Pancreas (tissue), 10 donors: ENCODE measurements around the gene SPINK7. TPM values are rescaled to one million over a fixed set of nuclear protein-coding genes. Genes with fewer than 3 reads are reported as not detected.

Experiments
- ATAC-seq, 4 donors: fragments of 200-7000 bp; cut with Tn5 transposase; one replicate each; pipeline versions ENCODE4 v1.8.0 to v1.9.1; 2020; ENCODE audit warnings: mild to moderate bottlenecking in 4 of 4, moderate library complexity in 4 of 4
- DNase-seq, 6 donors: peaks; one replicate each; pipeline ENCODE4 v3.0.0-alpha.2; 2020
- FAIRE-seq: peaks from 2 replicates; lab custom pipeline; 2012; peaks lifted over from hg19 to GRCh38; lab: Jason Lieb, UNC
- H3K27ac ChIP-seq, 4 donors: fragments of 200-600 bp; sonication (generic); 1 replicate in 3 of 4; 2 replicates in 1 of 4; pipeline versions ENCODE4 v1.5.0 to v1.8.0; 2020
- H3K27me3 ChIP-seq, 4 donors: fragments of 200-600 bp; one replicate each; pipeline ENCODE4 v1.8.0; 2021
- H3K36me3 ChIP-seq, 3 donors: fragments of 200-600 bp; sonication (generic) in 1 of 3; one replicate each; pipeline versions ENCODE4 v1.5.0 to v1.8.0; 2020 to 2021
- H3K4me1 ChIP-seq, 3 donors: fragments of 200-600 bp; one replicate each; pipeline ENCODE4 v1.8.0; 2021
- H3K4me3 ChIP-seq, 4 donors: fragments of 200-600 bp; sonication (generic) in 2 of 4; one replicate each; pipeline versions ENCODE4 v1.5.0 to v1.8.0; 2020 to 2021
- H3K9me3 ChIP-seq, 4 donors: fragments of 200-600 bp; one replicate each; pipeline ENCODE4 v1.8.0; 2021
- WGBS, 2 donors: extraction: QIAGEN DNeasy Blood & Tissue Kit; methylation state at CpG; one replicate each; pipeline ENCODE4 v1.1.7; 2013; 5-methylcytosine and 5-hydroxymethylcytosine counted together
- intact Hi-C, 3 donors: fragments of 100-400 bp; cut with DNase I; formaldehyde crosslinking; loops; one replicate each; pipeline versions ENCODE4 v1.11.1 to v1.14.2; 2022
- polyA plus RNA-seq, 2 donors: library from polyadenylated mRNA; stranded (reverse); fragments of 200-250 nt; gene quantifications; one replicate each; pipeline ENCODE4 v1.2.3, GENCODE V29; 2013
- total RNA-seq, 6 donors: library from RNA; stranded (reverse); fragmentation: NEBNext Ultra II Directional in 4 of 6; extraction: Animal tissue kit (Norgen Biotek cat#: 25700) in 4 of 6; gene quantifications; one replicate each; pipeline versions ENCODE4 v1.2.1 to v1.2.4, GENCODE V29; 2021 to 2023
- TF ChIP-seq, protein P1 (sequence below), 4 donors: fragments of 200-600 bp; sonication (generic) in 3 of 4; IDR thresholded peaks; one replicate each; pipeline versions ENCODE4 v1.5.0 to v1.8.0; 2021; ENCODE audit warnings: antibody characterized with exemption in 4 of 4
- donor health status: healthy with polysubstance abuse.
- donor health status: DM: no; HTN: no; CAD: no; lungs with moderate emphysema.
- donor health status: DM: no; HTN: no; CAD: no.
- donor health status: control.
- donor health status: control.
- donor health status: Bipolar disorder and iron deficiency.
- donor health status: DM: yes; HTN: yes; CAD: no.
- donor health status: DM: no; HTN: no; CAD: no.
- donor health status: DM: no; HTN: no; CAD: no.
- donor health status: DM: yes; HTN: yes; CAD: no.

SPINK7 gene
- total and polyA plus RNA-seq, 8 donors: not detected

DNA sequence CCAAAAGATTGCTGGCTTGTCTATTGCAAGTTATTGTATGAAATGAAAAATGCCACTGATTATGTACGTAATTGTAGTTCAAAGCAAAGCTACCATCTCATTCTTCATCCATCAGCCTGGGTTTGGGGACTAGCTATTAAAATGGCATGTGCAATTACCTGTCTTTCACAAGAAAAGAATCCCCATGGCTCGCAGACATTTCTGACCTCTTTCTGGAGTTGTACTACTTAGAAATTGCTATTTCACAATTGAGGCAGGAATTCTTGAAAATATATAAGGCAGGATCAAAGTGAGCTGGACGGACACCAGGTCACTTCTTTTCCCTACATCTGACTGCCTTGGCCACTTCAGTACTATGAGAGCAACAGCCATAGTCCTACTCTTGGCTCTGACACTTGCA, 23.0 kb downstream of the SPINK7 start, which contains the start of gene SPINK9:
TSS of gene SPINK9 (plus strand) at position 301 of the 400 bp plus-strand sequence. CDS start at position 356, 55 bp downstream.
- FAIRE-seq: no peak
- intact Hi-C loops: no loop called here
- WGBS, 2 donors: 90 to 99% methylated on average over 3 of the region's 3 CpGs

DNA sequence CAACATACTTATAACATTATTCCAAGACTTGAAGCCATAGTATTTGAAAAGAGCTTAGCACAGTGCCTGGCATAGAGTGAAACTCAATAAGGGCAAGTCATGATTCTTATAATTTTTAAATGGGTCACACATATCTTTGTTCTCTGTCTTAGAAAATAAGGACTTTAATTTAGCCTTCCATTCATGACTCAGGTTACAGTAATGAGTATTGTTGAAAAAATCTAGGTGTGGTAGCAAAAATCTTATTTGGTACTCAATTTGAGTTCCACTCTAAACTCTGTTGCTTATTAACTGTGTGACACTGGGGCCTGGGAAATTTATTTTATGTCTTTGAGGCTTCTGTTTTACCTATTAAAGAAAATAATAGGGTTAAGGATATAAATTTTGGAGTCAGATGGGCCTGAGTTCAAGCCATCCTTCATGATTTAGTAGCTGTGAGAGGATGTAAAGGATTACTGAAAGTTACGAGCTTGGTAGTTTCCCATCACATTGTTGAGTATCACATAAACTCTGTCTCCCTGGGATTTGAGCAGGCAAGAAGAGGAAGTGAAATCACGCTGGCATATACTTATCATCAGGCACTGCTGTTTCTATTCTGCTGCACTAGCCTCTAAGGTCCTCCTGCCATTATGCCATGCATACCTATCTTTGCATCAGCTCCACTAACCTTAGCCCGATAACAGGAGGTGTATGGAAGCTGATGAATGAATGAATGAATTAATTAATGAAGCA, 24.6 kb downstream of the SPINK7 start:
- TF ChIP-seq, protein P1, sequence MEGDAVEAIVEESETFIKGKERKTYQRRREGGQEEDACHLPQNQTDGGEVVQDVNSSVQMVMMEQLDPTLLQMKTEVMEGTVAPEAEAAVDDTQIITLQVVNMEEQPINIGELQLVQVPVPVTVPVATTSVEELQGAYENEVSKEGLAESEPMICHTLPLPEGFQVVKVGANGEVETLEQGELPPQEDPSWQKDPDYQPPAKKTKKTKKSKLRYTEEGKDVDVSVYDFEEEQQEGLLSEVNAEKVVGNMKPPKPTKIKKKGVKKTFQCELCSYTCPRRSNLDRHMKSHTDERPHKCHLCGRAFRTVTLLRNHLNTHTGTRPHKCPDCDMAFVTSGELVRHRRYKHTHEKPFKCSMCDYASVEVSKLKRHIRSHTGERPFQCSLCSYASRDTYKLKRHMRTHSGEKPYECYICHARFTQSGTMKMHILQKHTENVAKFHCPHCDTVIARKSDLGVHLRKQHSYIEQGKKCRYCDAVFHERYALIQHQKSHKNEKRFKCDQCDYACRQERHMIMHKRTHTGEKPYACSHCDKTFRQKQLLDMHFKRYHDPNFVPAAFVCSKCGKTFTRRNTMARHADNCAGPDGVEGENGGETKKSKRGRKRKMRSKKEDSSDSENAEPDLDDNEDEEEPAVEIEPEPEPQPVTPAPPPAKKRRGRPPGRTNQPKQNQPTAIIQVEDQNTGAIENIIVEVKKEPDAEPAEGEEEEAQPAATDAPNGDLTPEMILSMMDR (IDR thresholded peaks at IDR 0.05): no peak
- ATAC-seq: no peak
- H3K27ac ChIP-seq: no peak overlapping the region
- no peaks in the 10 kb centered on the region for H3K36me3 ChIP-seq
- intact Hi-C loops: no loop called here
- no peak for DNase-seq
- no peak for FAIRE-seq
- H3K4me1 ChIP-seq: no peaks in the 10 kb centered on the region
- no peak overlapping the region for H3K4me3 ChIP-seq
- no peaks in the 10 kb centered on the region for H3K9me3 ChIP-seq
- WGBS, 2 donors: 89 to 95% methylated on average over 3 of the region's 3 CpGs
- no peaks in the 10 kb centered on the region for H3K27me3 ChIP-seq

More for the DNA sequence above, 23.0 kb downstream of the SPINK7 start, which contains the start of gene SPINK9:
- no peak within 1 kb of the TSS for H3K4me3 ChIP-seq
- no peaks in the 10 kb centered on the region for H3K36me3 ChIP-seq
- no peak within 1 kb of the TSS for H3K27ac ChIP-seq
- DNase-seq: no peak
- H3K4me1 ChIP-seq: no peaks in the 10 kb centered on the region
- H3K9me3 ChIP-seq: no peaks in the 10 kb centered on the region
- no peaks in the 10 kb centered on the region for H3K27me3 ChIP-seq
- no peak for ATAC-seq
- TF ChIP-seq, protein P1 (IDR thresholded peaks at IDR 0.05): no peak

DNA sequence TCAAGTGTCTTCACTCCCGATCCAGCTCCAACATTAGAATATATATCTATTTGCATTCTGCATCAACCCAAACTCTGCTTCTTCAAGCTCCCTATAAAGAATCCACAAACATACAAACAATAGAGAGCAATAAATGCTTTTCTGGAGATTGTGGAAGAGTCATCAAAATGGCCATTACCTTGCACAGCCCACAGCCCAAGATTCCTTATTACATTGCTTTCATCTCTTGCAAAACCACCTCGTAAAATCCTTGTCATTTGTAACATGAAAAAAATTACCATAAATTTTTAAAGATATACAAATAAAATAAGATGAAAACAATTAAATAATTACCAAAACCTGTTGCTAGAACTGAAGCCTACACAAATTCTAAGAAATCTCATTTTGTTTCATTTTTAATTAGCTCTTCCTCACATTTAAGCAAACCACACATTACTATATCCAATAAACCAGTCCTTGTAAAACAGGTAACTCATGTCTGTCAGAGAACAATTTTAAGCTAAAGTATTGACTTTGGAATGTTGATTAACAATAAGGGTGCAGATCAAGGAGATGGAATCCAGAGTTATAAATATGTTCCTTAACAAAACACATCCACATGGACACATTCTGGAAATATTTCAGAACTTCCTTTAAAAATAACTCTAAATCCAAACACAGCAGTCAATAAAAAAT, 30.3 kb downstream of the SPINK7 start:
- WGBS, 2 donors: 90 to 94% methylated on average over 2 of the region's 2 CpGs
- no peak for ATAC-seq
- TF ChIP-seq, protein P1 (IDR thresholded peaks at IDR 0.05): no peak
- no peaks in the 10 kb centered on the region for H3K9me3 ChIP-seq
- intact Hi-C loops: no loop called here
- no peaks in the 10 kb centered on the region for H3K36me3 ChIP-seq
- H3K4me1 ChIP-seq: no peaks in the 10 kb centered on the region
- no peak overlapping the region for H3K4me3 ChIP-seq
- H3K27ac ChIP-seq: no peak overlapping the region
- no peak for DNase-seq
- no peak for FAIRE-seq
- no peaks in the 10 kb centered on the region for H3K27me3 ChIP-seq

DNA sequence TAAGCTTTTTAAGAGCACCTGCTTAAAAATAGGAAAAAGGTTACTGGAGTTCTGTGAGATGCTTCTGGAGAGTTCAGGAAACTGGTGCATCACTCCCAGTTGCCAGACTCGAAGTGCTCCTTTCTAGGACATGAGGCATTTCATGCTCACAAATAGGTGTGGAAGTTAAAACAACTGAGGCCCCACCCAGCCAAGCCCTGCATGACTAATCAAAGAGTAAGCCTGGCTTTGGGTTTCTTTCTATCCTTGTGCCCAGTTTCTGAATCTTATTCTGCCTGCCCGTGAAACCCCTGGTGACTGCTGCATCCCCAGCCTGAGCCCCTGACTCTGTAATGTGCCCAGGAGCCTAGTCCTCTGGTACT, 30.8 kb downstream of the SPINK7 start:
- Histone ChIP-seq H3K27me3 (no peaks in the 10 kb centered on the region), H3K4me3 (no peak overlapping the region), H3K36me3 (no peaks in the 10 kb centered on the region), H3K9me3 (no peaks in the 10 kb centered on the region), H3K4me1 (no peaks in the 10 kb centered on the region), H3K27ac (no peak overlapping the region)
- no peak for FAIRE-seq
- DNase-seq: no peak
- intact Hi-C loops: no loop called here
- no peak for ATAC-seq
- 67 to 79% methylated on average over 2 of the region's 2 CpGs for WGBS, 2 donors
- TF ChIP-seq, protein P1 (IDR thresholded peaks at IDR 0.05): no peak
